ENCODE data around the gene NRARP.

The NRARP gene

DNA sequence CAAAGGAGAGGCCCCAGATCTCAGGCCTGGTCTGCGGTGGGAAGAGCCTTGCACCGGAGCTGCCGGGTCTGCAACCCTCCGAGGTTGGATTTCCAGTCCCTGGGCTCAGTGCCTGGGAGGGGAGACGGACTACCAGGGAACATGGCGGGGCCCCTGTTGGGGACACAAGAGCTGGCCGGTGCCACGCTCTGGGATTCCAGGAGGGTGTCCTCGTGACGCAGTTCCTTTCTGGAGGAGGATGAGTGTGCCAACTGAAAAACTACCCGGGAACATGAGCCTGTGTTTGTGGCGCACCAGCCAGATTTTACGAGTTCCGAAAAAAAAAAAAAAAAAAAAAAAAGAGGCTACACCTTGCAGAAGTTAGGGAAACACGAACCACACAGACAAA is 9.0 kb downstream of the NRARP start:
- Histone ChIP-seq H3K36me3 (ENCODE audit: control insufficient read depth in 1 of 2, insufficient read depth in 2 of 2, low read length in 2 of 2) (no peaks in the 10 kb centered on the region), H3K4me1 (ENCODE audit: control insufficient read depth in 1 of 2, insufficient read depth in 2 of 2, low read length in 2 of 2) (peaks cover 25 to 30% of the 10 kb centered on the region in 2 donors), H3K27ac (ENCODE audit: low read depth, low read length) (peak overlapping the region; percentile 71), H3K27me3 (ENCODE audit: control insufficient read depth in 1 of 2, insufficient read depth in 2 of 2, low read length in 2 of 2) (peaks cover 5 to 8% of the 10 kb centered on the region in 2 donors), H3K9me3 (ENCODE audit: control insufficient read depth in 1 of 2, low read length in 2 of 2) (no peaks in the 10 kb centered on the region), H3K4me3 (ENCODE audit: low read depth in 1 of 2, low read length in 2 of 2) (peak overlapping the region in 1 of 2 donors; percentile 2), H3K9ac (ENCODE audit: low read depth in 1 of 2, low read length in 2 of 2) (peak overlapping the region; percentile 6 to 66)

- Histone ChIP-seq H3K27me3 (ENCODE audit: control insufficient read depth in 1 of 2, insufficient read depth in 2 of 2, low read length in 2 of 2) (no peaks in the 10 kb centered on the region), H3K4me1 (ENCODE audit: control insufficient read depth in 1 of 2, insufficient read depth in 2 of 2, low read length in 2 of 2) (no peaks in the 10 kb centered on the region), H3K4me3 (ENCODE audit: low read depth in 1 of 2, low read length in 2 of 2) (no peak overlapping the region), H3K9ac (ENCODE audit: low read depth in 1 of 2, low read length in 2 of 2) (no peak overlapping the region), H3K36me3 (ENCODE audit: control insufficient read depth in 1 of 2, insufficient read depth in 2 of 2, low read length in 2 of 2) (no peaks in the 10 kb centered on the region), H3K27ac (ENCODE audit: low read depth, low read length) (no peak overlapping the region), H3K9me3 (ENCODE audit: control insufficient read depth in 1 of 2, low read length in 2 of 2) (no peaks in the 10 kb centered on the region)
Observed at GRCh38 chr9:137286975-137287383, 15.1 kb downstream of the NRARP start.

GRCh38 chr9:137281345-137282116 is 20.5 kb downstream of the NRARP start:
- Histone ChIP-seq H3K9ac (ENCODE audit: low read depth in 1 of 2, low read length in 2 of 2) (no peak overlapping the region), H3K27ac (ENCODE audit: low read depth, low read length) (no peak overlapping the region), H3K4me1 (ENCODE audit: control insufficient read depth in 1 of 2, insufficient read depth in 2 of 2, low read length in 2 of 2) (peaks cover 9 to 22% of the 10 kb centered on the region in 2 donors), H3K9me3 (ENCODE audit: control insufficient read depth in 1 of 2, low read length in 2 of 2) (no peaks in the 10 kb centered on the region), H3K4me3 (ENCODE audit: low read depth in 1 of 2, low read length in 2 of 2) (no peak overlapping the region), H3K27me3 (ENCODE audit: control insufficient read depth in 1 of 2, insufficient read depth in 2 of 2, low read length in 2 of 2) (no peaks in the 10 kb centered on the region), H3K36me3 (ENCODE audit: control insufficient read depth in 1 of 2, insufficient read depth in 2 of 2, low read length in 2 of 2) (peaks cover 0 to 10% of the 10 kb centered on the region in 2 donors)

- H3K9ac ChIP-seq (ENCODE audit: low read depth in 1 of 2, low read length in 2 of 2), result no peak overlapping the region
- no peak overlapping the region for H3K27ac ChIP-seq (ENCODE audit: low read depth, low read length)
- no peaks in the 10 kb centered on the region for H3K9me3 ChIP-seq (ENCODE audit: control insufficient read depth in 1 of 2, low read length in 2 of 2)
- H3K27me3 ChIP-seq (ENCODE audit: control insufficient read depth in 1 of 2, insufficient read depth in 2 of 2, low read length in 2 of 2), result no peaks in the 10 kb centered on the region
- H3K4me3 ChIP-seq (ENCODE audit: low read depth in 1 of 2, low read length in 2 of 2), result no peak overlapping the region
- H3K4me1 ChIP-seq (ENCODE audit: control insufficient read depth in 1 of 2, insufficient read depth in 2 of 2, low read length in 2 of 2), result peaks cover 17 to 30% of the 10 kb centered on the region in 2 donors
- peaks cover 0 to 10% of the 10 kb centered on the region in 2 donors for H3K36me3 ChIP-seq (ENCODE audit: control insufficient read depth in 1 of 2, insufficient read depth in 2 of 2, low read length in 2 of 2)
Observed at GRCh38 chr9:137280474-137281344, 21.4 kb downstream of the NRARP start.

- H3K36me3 ChIP-seq (ENCODE audit: control insufficient read depth in 1 of 2, insufficient read depth in 2 of 2, low read length in 2 of 2), result peaks cover 0 to 10% of the 10 kb centered on the region in 2 donors
Observed at GRCh38 chr9:137279741-137280473, 22.2 kb downstream of the NRARP start.

GRCh38 chr9:137278721-137279711 is 23.1 kb downstream of the NRARP start:
- no peaks in the 10 kb centered on the region for H3K27me3 ChIP-seq (ENCODE audit: control insufficient read depth in 1 of 2, insufficient read depth in 2 of 2, low read length in 2 of 2)
- H3K9ac ChIP-seq (ENCODE audit: low read depth in 1 of 2, low read length in 2 of 2), result peak overlapping the region in 1 of 2 donors; percentile 93
- peaks cover 28 to 45% of the 10 kb centered on the region in 2 donors for H3K4me1 ChIP-seq (ENCODE audit: control insufficient read depth in 1 of 2, insufficient read depth in 2 of 2, low read length in 2 of 2)
- peak overlapping the region; percentile 78 to 81 for H3K4me3 ChIP-seq (ENCODE audit: low read depth in 1 of 2, low read length in 2 of 2)
- no peak overlapping the region for H3K27ac ChIP-seq (ENCODE audit: low read depth, low read length)
- peaks cover 0 to 10% of the 10 kb centered on the region in 2 donors for H3K36me3 ChIP-seq (ENCODE audit: control insufficient read depth in 1 of 2, insufficient read depth in 2 of 2, low read length in 2 of 2)
- H3K9me3 ChIP-seq (ENCODE audit: control insufficient read depth in 1 of 2, low read length in 2 of 2), result no peaks in the 10 kb centered on the region

More at GRCh38 chr9:137279741-137280473, 22.2 kb downstream of the NRARP start:
- Histone ChIP-seq H3K27ac (ENCODE audit: low read depth, low read length) (no peak overlapping the region), H3K9ac (ENCODE audit: low read depth in 1 of 2, low read length in 2 of 2) (no peak overlapping the region), H3K9me3 (ENCODE audit: control insufficient read depth in 1 of 2, low read length in 2 of 2) (no peaks in the 10 kb centered on the region), H3K27me3 (ENCODE audit: control insufficient read depth in 1 of 2, insufficient read depth in 2 of 2, low read length in 2 of 2) (no peaks in the 10 kb centered on the region), H3K4me3 (ENCODE audit: low read depth in 1 of 2, low read length in 2 of 2) (no peak overlapping the region), H3K4me1 (ENCODE audit: control insufficient read depth in 1 of 2, insufficient read depth in 2 of 2, low read length in 2 of 2) (peaks cover 21 to 37% of the 10 kb centered on the region in 2 donors)

GRCh38 chr9:137278061-137278701 is 23.9 kb downstream of the NRARP start:
- H3K27ac ChIP-seq (ENCODE audit: low read depth, low read length), result peak overlapping the region; percentile 87
- H3K4me3 ChIP-seq (ENCODE audit: low read depth in 1 of 2, low read length in 2 of 2), result peak overlapping the region; percentile 78 to 81
- H3K4me1 ChIP-seq (ENCODE audit: control insufficient read depth in 1 of 2, insufficient read depth in 2 of 2, low read length in 2 of 2), result peaks cover 31 to 49% of the 10 kb centered on the region in 2 donors
- H3K36me3 ChIP-seq (ENCODE audit: control insufficient read depth in 1 of 2, insufficient read depth in 2 of 2, low read length in 2 of 2), result peaks cover 0 to 13% of the 10 kb centered on the region in 2 donors
- H3K9me3 ChIP-seq (ENCODE audit: control insufficient read depth in 1 of 2, low read length in 2 of 2), result no peaks in the 10 kb centered on the region
- H3K9ac ChIP-seq (ENCODE audit: low read depth in 1 of 2, low read length in 2 of 2), result peak overlapping the region; percentile 87 to 93
- H3K27me3 ChIP-seq (ENCODE audit: control insufficient read depth in 1 of 2, insufficient read depth in 2 of 2, low read length in 2 of 2), result no peaks in the 10 kb centered on the region

- peak within 1 kb of the TSS; percentile 87 to 93 for H3K9ac ChIP-seq (ENCODE audit: low read depth in 1 of 2, low read length in 2 of 2)
- H3K4me3 ChIP-seq (ENCODE audit: low read depth in 1 of 2, low read length in 2 of 2), result peak within 1 kb of the TSS; percentile 78 to 81
- peak within 1 kb of the TSS; percentile 87 for H3K27ac ChIP-seq (ENCODE audit: low read depth, low read length)
- H3K4me1 ChIP-seq (ENCODE audit: control insufficient read depth in 1 of 2, insufficient read depth in 2 of 2, low read length in 2 of 2), result peaks cover 31 to 49% of the 10 kb centered on the region in 2 donors
- no peaks in the 10 kb centered on the region for H3K27me3 ChIP-seq (ENCODE audit: control insufficient read depth in 1 of 2, insufficient read depth in 2 of 2, low read length in 2 of 2)
- peaks cover 0 to 18% of the 10 kb centered on the region in 2 donors for H3K36me3 ChIP-seq (ENCODE audit: control insufficient read depth in 1 of 2, insufficient read depth in 2 of 2, low read length in 2 of 2)
- H3K9me3 ChIP-seq (ENCODE audit: control insufficient read depth in 1 of 2, low read length in 2 of 2), result no peaks in the 10 kb centered on the region
Observed at GRCh38 chr9:137277329-137278041, 24.6 kb downstream of the NRARP start, which contains the start of gene TOR4A. TOR4A (plus strand) TSS chr9:137277726; CDS start chr9:137278690, 964 bp downstream.
